NCI-H1694 (cell line): ENCODE measurements around the gene YARS2.

ENCODE experiments used
- DNase-seq: peaks from one replicate; lab custom pipeline; 2025; lab: John Stamatoyannopoulos, UW

The YARS2 gene

GRCh38 chr12:32755654-32756475 is at the start of gene YARS2:
Gene YARS2 (minus strand): TSS chr12:32755897. CDS start chr12:32755874, 23 bp downstream.
- DNase-seq = peak; percentile 99

- DNase-seq = no peak
Measured at GRCh38 chr12:32804301-32804700, 48.6 kb upstream of the YARS2 start.

- no peak for DNase-seq
Measured at GRCh38 chr12:32801269-32801980, 45.7 kb upstream of the YARS2 start.

GRCh38 chr12:32794281-32794680 is 38.6 kb upstream of the YARS2 start:
- no peak for DNase-seq

- no peak for DNase-seq
Measured at GRCh38 chr12:32789916-32790315, 34.2 kb upstream of the YARS2 start.

- no peak for DNase-seq
Measured at GRCh38 chr12:32789446-32789845, 33.7 kb upstream of the YARS2 start.

- no peak for DNase-seq
Measured at GRCh38 chr12:32788405-32788804, 32.7 kb upstream of the YARS2 start.

- no peak for DNase-seq
Measured at GRCh38 chr12:32785557-32785956, 29.9 kb upstream of the YARS2 start.

- no peak for DNase-seq
Measured at GRCh38 chr12:32783029-32783428, 27.3 kb upstream of the YARS2 start.

- DNase-seq = no peak
Measured at GRCh38 chr12:32780071-32780470, 24.4 kb upstream of the YARS2 start.

GRCh38 chr12:32777691-32778175 is 22.0 kb upstream of the YARS2 start:
- no peak for DNase-seq

- no peak for DNase-seq
Measured at GRCh38 chr12:32777159-32777558, 21.5 kb upstream of the YARS2 start.

- no peak for DNase-seq
Measured at GRCh38 chr12:32776258-32776657, 20.6 kb upstream of the YARS2 start.

GRCh38 chr12:32773691-32774090 is 18.0 kb upstream of the YARS2 start:
- DNase-seq = no peak

GRCh38 chr12:32770141-32770540 is 14.4 kb upstream of the YARS2 start:
- no peak for DNase-seq

GRCh38 chr12:32768518-32768917 is 12.8 kb upstream of the YARS2 start:
- DNase-seq = no peak

- DNase-seq = peak; percentile 97
Measured at GRCh38 chr12:32765906-32766305, 10.2 kb upstream of the YARS2 start.

- no peak for DNase-seq
Measured at GRCh38 chr12:32761716-32762115, 6.0 kb upstream of the YARS2 start.

GRCh38 chr12:32757157-32757556 is 1.5 kb upstream of the YARS2 start:
- DNase-seq = no peak

GRCh38 chr12:32756476-32757066 is 874 bp upstream of the YARS2 start:
- peak; percentile 55 for DNase-seq

- peak; percentile 50 for DNase-seq
Measured at GRCh38 chr12:32755051-32755653, 545 bp downstream of the YARS2 start.

GRCh38 chr12:32754111-32754510 is 1.6 kb downstream of the YARS2 start:
- DNase-seq = no peak
